HFF-Myc (cell line): ENCODE data around the gene NECAB2.

Experiments used
- DNase-seq: peaks from one replicate; pipeline ENCODE4 v3.0.0-alpha.2; 2011; ENCODE audit warnings: low read depth; ENCODE audit errors: extremely low read depth
- H3K4me3 ChIP-seq: replicated peaks from 2 replicates; pipeline ENCODE4 v1.5.1; 2011; ENCODE audit warnings: low read depth, mild to moderate bottlenecking, control low read depth, low read length
- TF ChIP-seq, protein P1 (sequence below): IDR thresholded peaks from 2 replicates; pipeline ENCODE4 v1.5.1; 2012; ENCODE audit warnings: mild to moderate bottlenecking, low read depth, low read length, control low read depth; ENCODE audit errors: missing control alignments

The NECAB2 gene

GRCh38 chr16:84003038-84003437 is 35.0 kb downstream of the NECAB2 start:
- no peak for DNase-seq
- H3K4me3 ChIP-seq, result no peak overlapping the region
- TF ChIP-seq, protein P1, sequence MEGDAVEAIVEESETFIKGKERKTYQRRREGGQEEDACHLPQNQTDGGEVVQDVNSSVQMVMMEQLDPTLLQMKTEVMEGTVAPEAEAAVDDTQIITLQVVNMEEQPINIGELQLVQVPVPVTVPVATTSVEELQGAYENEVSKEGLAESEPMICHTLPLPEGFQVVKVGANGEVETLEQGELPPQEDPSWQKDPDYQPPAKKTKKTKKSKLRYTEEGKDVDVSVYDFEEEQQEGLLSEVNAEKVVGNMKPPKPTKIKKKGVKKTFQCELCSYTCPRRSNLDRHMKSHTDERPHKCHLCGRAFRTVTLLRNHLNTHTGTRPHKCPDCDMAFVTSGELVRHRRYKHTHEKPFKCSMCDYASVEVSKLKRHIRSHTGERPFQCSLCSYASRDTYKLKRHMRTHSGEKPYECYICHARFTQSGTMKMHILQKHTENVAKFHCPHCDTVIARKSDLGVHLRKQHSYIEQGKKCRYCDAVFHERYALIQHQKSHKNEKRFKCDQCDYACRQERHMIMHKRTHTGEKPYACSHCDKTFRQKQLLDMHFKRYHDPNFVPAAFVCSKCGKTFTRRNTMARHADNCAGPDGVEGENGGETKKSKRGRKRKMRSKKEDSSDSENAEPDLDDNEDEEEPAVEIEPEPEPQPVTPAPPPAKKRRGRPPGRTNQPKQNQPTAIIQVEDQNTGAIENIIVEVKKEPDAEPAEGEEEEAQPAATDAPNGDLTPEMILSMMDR, result no peak

- TF ChIP-seq, protein P1, result no peak
- no peak overlapping the region for H3K4me3 ChIP-seq
- DNase-seq, result no peak
Observed at GRCh38 chr16:84004442-84004841, 36.4 kb downstream of the NECAB2 start.

DNA sequence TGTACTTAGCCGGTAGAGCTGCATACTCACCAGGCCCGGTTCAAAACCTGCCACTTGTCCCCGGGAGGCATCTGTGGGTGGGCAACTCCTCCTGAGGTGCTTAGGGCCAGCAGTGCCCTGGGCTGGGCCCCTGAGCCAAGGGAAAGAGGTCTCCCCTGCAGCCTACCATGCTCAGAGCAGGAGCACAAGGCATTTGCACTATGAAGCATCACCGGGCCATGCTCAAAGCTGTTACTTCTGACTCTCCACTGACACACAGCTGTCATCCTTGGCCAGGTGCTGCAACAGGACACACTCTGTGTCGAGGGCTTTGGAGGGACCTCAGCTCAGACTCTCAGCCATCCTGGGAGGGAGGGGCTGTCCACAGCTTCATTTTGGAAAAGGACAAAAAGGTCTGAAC is 37.3 kb downstream of the NECAB2 start:
- H3K4me3 ChIP-seq, result no peak overlapping the region
- no peak for DNase-seq
- TF ChIP-seq, protein P1, result no peak

DNA sequence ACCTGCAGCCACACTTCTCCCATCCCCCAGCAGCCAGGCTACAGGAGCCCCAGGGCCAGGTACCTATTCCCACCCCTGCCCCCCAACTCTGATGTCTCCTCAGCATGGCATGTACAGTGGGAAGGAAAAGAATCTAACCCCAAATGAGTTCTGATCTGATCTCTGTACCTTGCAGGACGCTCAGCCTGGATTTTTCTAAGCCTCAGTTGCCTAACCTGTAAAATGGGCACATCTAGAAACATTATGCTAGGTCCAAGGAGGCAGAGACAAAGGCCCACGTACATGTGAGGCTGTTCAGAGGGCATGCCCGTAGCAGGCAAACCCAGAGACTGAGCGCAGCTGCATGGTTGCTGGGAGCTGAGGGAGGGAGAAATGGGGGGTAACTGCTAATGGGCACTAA is 39.5 kb downstream of the NECAB2 start:
- no peak for DNase-seq
- no peak overlapping the region for H3K4me3 ChIP-seq
- TF ChIP-seq, protein P1, result no peak

- TF ChIP-seq, protein P1, result no peak
- no peak overlapping the region for H3K4me3 ChIP-seq
- DNase-seq, result no peak
Observed at GRCh38 chr16:84007965-84008364, 39.9 kb downstream of the NECAB2 start.

DNA sequence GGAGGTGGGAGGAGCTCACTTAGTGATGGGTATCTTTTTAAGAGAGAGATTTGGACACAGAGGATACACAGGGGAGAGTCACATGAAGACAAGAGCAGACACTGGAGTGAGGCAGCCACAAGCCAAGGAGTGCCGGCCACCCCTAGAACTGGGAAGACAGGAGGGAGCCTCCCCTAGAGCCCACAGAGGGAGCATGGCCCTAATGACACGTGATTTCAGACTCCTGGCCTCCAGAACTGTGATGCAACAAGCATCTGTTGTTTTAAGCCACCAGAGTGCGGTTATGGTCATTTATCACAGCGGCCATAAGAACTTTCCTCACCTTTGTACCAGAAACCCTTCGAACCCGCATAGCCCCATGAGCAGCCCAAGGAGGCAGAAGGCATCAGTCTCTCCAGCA is 41.2 kb downstream of the NECAB2 start:
- TF ChIP-seq, protein P1, result no peak
- DNase-seq, result no peak
- no peak overlapping the region for H3K4me3 ChIP-seq

DNA sequence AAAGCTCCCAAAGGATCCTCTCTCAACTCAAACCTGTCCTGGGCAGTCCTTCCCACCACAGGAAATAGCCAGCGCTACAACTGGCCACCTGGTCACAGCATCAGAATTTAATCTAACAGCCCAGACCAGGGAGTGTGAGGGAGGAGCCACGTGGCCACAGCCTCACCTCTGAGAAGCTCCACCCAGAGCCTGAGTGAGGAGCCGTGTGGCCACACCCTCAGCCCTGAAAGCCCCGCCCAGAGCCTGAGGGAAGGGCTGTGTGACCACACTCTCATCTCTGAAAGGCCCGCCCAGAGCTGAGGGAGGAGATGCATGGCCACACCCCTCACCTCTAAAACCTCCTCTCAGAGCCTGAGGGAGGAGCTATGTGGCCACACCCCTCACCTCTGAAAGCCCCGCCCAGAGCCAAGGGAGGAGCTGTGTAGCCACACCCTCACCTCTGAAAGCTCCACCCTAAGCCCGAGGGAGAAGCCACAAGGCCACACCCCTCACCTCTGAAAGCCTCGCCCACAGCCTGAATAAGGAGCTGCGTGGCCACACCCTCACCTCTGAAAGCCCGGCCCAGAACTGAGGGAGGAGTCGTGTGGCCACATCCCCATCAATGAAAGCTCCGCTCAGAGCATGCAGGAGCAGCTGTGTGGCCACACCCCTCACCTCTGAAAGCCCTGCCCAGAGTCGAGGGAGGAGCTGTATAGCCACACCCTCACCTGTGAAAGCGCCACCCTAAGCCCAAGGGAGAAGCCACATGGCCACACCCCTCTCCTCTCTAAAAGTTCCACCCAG is 45.9 kb downstream of the NECAB2 start:
- H3K4me3 ChIP-seq, result no peak overlapping the region
- peak; percentile 45 for DNase-seq
- TF ChIP-seq, protein P1, result no peak
